ENCODE data around the gene VCPKMT. TPM values are rescaled to one million over a fixed set of nuclear protein-coding genes. Genes with fewer than 3 reads are reported as not detected.

The VCPKMT gene
- total and polyA plus RNA-seq, 9 donors = 5.1 to 7.8 (median 6.3) TPM

- H3K4me1 ChIP-seq (ENCODE audit: insufficient read depth) = peaks cover 3% of the 10 kb centered on the region
- intact Hi-C loops (cut with DNase I) = no loop called here
- TF ChIP-seq POLR2A (IDR thresholded peaks at IDR 0.05) (no peak), CTCF (IDR thresholded peaks at IDR 0.05) (no peak), EP300 (IDR thresholded peaks at IDR 0.05) (no peak)
- H3K9me3 ChIP-seq = no peaks in the 10 kb centered on the region
- no peak for DNase-seq
- 87 to 92% (median 89%) methylated on average over 7 of the region's 7 CpGs for WGBS, 3 donors
- no peaks in the 10 kb centered on the region for H3K36me3 ChIP-seq
- H3K4me3 ChIP-seq = no peak overlapping the region
- H3K27me3 ChIP-seq = no peaks in the 10 kb centered on the region
- H3K27ac ChIP-seq = no peak overlapping the region
These were observed 53.8 kb downstream of the VCPKMT start for GRCh38 chr14:50062438-50063085.

DNA sequence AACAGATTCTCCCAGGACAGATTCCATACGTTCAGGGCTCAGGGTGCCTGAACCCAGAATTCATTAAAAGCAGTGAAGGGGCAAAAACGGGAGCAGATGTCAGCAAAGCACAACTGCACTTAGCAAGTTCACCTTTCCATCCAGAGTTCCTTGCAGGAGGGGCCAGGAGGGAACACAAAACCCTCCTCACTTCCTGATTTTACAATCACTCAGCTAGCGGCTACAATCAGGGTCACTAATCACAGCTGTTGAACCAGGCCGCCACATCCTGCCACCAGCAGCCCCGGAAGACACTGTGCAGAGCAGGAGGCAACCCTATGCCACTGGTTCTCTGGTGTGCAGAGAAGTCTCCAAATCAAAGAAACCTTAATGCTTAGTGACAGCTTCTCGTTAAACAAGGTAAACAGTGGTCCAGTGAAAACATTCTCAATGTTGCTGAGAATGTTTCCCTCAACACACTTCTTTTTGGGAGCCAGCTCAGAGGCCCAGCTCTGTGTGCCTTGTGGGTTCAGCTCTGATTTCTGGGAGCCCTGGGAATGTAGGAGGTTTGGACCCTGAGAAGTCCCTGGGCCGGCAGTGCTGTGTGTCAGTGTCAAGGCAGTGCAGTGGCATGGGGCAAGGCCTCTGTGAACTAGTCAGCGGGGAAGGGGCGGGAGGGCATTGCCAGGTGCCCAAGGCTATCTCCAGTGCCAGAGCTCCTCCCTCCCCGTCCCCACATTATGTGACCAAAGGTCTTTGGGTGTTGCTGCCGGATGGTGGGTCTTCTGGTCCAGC lies 54.5 kb downstream of the VCPKMT start:
- TF ChIP-seq POLR2A (IDR thresholded peaks at IDR 0.05) (no peak), CTCF (IDR thresholded peaks at IDR 0.05) (no peak), EP300 (IDR thresholded peaks at IDR 0.05) (no peak)
- peaks cover 3% of the 10 kb centered on the region for H3K4me1 ChIP-seq (ENCODE audit: insufficient read depth)
- H3K4me3 ChIP-seq = no peak overlapping the region
- H3K27ac ChIP-seq = no peak overlapping the region
- intact Hi-C loops (cut with DNase I) = no loop called here
- no peak for DNase-seq
- H3K36me3 ChIP-seq = no peaks in the 10 kb centered on the region
- no peaks in the 10 kb centered on the region for H3K9me3 ChIP-seq
- H3K27me3 ChIP-seq = no peaks in the 10 kb centered on the region
- 78 to 82% (median 82%) methylated on average over 11 of the region's 11 CpGs for WGBS, 3 donors

- no peaks in the 10 kb centered on the region for H3K27me3 ChIP-seq
- peak; percentile 33 to 67 (median 44) for DNase-seq
- no peak overlapping the region for H3K4me3 ChIP-seq
- no peaks in the 10 kb centered on the region for H3K9me3 ChIP-seq
- TF ChIP-seq POLR2A (IDR thresholded peaks at IDR 0.05) (no peak), CTCF (IDR thresholded peaks at IDR 0.05) (no peak), EP300 (IDR thresholded peaks at IDR 0.05) (no peak)
- WGBS, 3 donors = 34 to 51% (median 45%) methylated on average over 12 of the region's 12 CpGs
- intact Hi-C loops (cut with DNase I) = no loop called here
- H3K27ac ChIP-seq = no peak overlapping the region
- H3K4me1 ChIP-seq (ENCODE audit: insufficient read depth) = peaks cover 3% of the 10 kb centered on the region
- H3K36me3 ChIP-seq = no peaks in the 10 kb centered on the region
These were observed 55.3 kb downstream of the VCPKMT start for GRCh38 chr14:50060871-50061663.

DNA sequence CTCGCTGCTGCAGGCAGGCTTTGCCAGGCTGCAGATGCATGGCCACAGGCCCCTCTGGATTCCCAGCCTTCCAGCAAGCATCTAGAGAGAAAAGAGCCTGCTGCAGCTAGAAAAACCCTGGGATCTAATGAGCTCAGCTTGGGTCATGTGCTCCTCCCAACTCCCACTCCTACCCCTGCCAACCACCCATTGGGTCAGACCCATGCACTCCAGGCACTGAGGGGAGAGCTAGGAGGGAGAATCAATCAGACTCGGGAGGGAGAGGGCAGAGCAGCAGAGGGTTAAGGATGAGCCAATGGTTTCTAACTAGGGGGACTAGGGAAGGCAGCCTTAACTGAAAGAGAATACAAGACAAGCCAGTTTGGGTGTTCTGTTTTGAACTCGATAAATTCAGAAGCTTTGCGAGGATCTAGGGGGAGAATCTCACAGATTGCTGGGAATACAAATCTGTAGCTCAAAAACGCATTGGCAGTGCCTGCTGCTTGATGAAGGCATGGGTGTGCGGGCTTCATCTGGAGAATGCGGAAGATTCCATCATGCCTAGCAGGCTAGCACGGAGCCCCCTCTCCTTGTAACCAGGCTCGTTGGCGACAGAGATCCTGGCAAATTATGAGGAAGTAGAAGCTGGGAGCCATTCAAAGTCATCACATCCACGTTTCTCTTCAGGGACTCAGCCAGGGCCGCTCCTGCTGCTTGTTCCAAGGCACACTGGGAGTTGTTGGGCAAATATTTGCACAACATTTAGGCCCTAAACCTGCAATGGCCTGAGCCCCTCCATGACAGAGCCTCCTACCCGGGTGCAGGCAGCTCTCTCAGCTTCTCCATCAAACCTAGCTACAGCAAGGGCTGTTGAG lies 56.4 kb downstream of the VCPKMT start:
- DNase-seq = no peak
- Histone ChIP-seq H3K27ac (no peak overlapping the region), H3K4me3 (no peak overlapping the region), H3K9me3 (no peaks in the 10 kb centered on the region), H3K27me3 (no peaks in the 10 kb centered on the region), H3K4me1 (ENCODE audit: insufficient read depth) (peaks cover 3% of the 10 kb centered on the region), H3K36me3 (no peaks in the 10 kb centered on the region)
- TF ChIP-seq EP300 (IDR thresholded peaks at IDR 0.05) (no peak), CTCF (IDR thresholded peaks at IDR 0.05) (no peak), POLR2A (IDR thresholded peaks at IDR 0.05) (no peak)
- WGBS, 3 donors = 88 to 90% (median 89%) methylated on average over 13 of the region's 13 CpGs
- intact Hi-C loops (cut with DNase I) = no loop called here
